OCI-LY1 (cell line): Measurements from ENCODE around the gene TACO1.

Experiments
- H2AFZ ChIP-seq: fragments of 200-600 bp; sonication (generic), shearing (Covaris generic); 2 replicates; pipeline ENCODE4 v1.6.0; 2014; ENCODE audit warnings: antibody characterized with exemption, mild to moderate bottlenecking, low read length
- H3F3A ChIP-seq: fragments of 200-600 bp; sonication (generic), shearing (Covaris generic); 2 replicates; pipeline ENCODE4 v1.6.0; 2014; ENCODE audit warnings: mild to moderate bottlenecking, antibody characterized with exemption, low read length, moderate library complexity; ENCODE audit not compliant: insufficient read depth
- H3K27ac ChIP-seq: fragments of 200-600 bp; sonication (generic); 2 replicates; pipeline ENCODE4 v1.5.1; 2014; ENCODE audit warnings: low read length, mixed run types, mild to moderate bottlenecking, low read depth; ENCODE audit not compliant: poor library complexity, severe bottlenecking
- H3K27me3 ChIP-seq: fragments of 200-600 bp; sonication (generic); 2 replicates; pipeline ENCODE4 v1.6.0; 2014; ENCODE audit warnings: antibody characterized with exemption, mild to moderate bottlenecking, low read length, moderate library complexity; ENCODE audit not compliant: insufficient read depth
- H3K36me3 ChIP-seq: fragments of 200-600 bp; sonication (generic); 2 replicates; pipeline ENCODE4 v1.6.1; 2014; ENCODE audit warnings: mild to moderate bottlenecking, antibody characterized with exemption, low read length, moderate library complexity, mixed read lengths; ENCODE audit not compliant: insufficient read depth
- H3K4me1 ChIP-seq: fragments of 200-600 bp; sonication (generic); 2 replicates; pipeline ENCODE4 v1.5.1; 2014; ENCODE audit warnings: mild to moderate bottlenecking, low read length, moderate library complexity; ENCODE audit not compliant: insufficient read depth, severe bottlenecking
- H3K4me2 ChIP-seq: fragments of 200-600 bp; sonication (generic), shearing (Covaris generic); 2 replicates; pipeline ENCODE4 v1.6.1; 2014; ENCODE audit warnings: low read length
- H3K4me3 ChIP-seq: fragments of 200-600 bp; sonication (generic); 2 replicates; pipeline ENCODE4 v1.5.1; 2014; ENCODE audit warnings: low read length, low read depth, mild to moderate bottlenecking, mixed read lengths; ENCODE audit not compliant: poor library complexity, severe bottlenecking
- H3K79me2 ChIP-seq: fragments of 200-600 bp; shearing (Covaris generic); 2 replicates; pipeline ENCODE4 v1.6.1; 2016; ENCODE audit warnings: mixed run types, low read length, mixed read lengths; ENCODE audit not compliant: insufficient read depth
- H3K9ac ChIP-seq: fragments of 200-600 bp; sonication (generic), shearing (Covaris generic); 2 replicates; pipeline ENCODE4 v1.6.1; 2014; ENCODE audit warnings: mild to moderate bottlenecking, low read length, mixed read lengths
- H3K9me2 ChIP-seq: fragments of 200-600 bp; sonication (generic), shearing (Covaris generic); 2 replicates; pipeline ENCODE4 v1.6.1; 2014; ENCODE audit warnings: low read depth, mild to moderate bottlenecking, low read length, mixed read lengths
- H3K9me3 ChIP-seq: fragments of 200-600 bp; shearing (Covaris generic); 2 replicates; pipeline ENCODE4 v1.6.1; 2014; ENCODE audit warnings: low read length, mixed read lengths
- H4K20me1 ChIP-seq: fragments of 200-600 bp; sonication (generic), shearing (Covaris generic); 2 replicates; pipeline ENCODE4 v1.6.0; 2016; ENCODE audit warnings: mild to moderate bottlenecking, low read length; ENCODE audit not compliant: insufficient read depth
- EZH2 ChIP-seq: fragments of 200-600 bp; sonication (generic), shearing (Covaris generic); IDR thresholded peaks from 2 replicates; pipeline ENCODE4 v1.8.0; 2017; ENCODE audit warnings: borderline replicate concordance, mixed run types, mild to moderate bottlenecking, antibody characterized with exemption, low read length, moderate library complexity, mixed read lengths
- TF ChIP-seq, protein P1 (sequence below): fragments of 200-600 bp; sonication (generic), shearing (Covaris generic); IDR thresholded peaks from 2 replicates; pipeline ENCODE4 v1.5.1; 2017; ENCODE audit warnings: mild to moderate bottlenecking, antibody characterized with exemption, low read length, moderate library complexity, mixed read lengths

Gene TACO1

DNA sequence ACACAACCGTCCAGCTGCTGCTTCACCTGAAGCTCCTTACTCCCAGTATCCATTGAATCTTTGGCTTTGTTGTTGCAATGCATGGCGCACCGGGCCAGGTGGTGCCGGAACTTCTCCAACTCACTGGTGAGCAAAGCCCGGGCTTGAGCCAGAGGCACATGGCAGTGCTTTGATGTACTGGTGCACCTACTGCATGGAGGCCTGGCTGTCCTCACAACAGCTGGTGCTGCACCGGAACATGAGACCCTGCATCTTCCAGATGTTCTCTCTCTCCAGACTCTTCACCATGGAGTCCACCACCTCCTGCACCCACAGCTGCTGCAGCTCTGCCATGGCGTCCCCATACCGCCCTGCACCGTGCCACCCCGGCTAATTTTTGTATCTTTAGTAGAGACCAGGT lies 10.2 kb downstream of the TACO1 start:
- no peak overlapping the region for H3K4me3 ChIP-seq
- no peaks in the 10 kb centered on the region for H3K27me3 ChIP-seq
- no peak overlapping the region for H2AFZ ChIP-seq
- no peaks in the 10 kb centered on the region for H3K4me1 ChIP-seq
- H3K9me2 ChIP-seq: no peaks in the 10 kb centered on the region
- H3K79me2 ChIP-seq: no peaks in the 10 kb centered on the region
- H3K9me3 ChIP-seq: no peaks in the 10 kb centered on the region
- H3K9ac ChIP-seq: no peak overlapping the region
- H4K20me1 ChIP-seq: no peaks in the 10 kb centered on the region
- peaks cover 6% of the 10 kb centered on the region; the same call in 1 of the 2 replicates for H3F3A ChIP-seq
- H3K4me2 ChIP-seq: no peak overlapping the region
- TF ChIP-seq EZH2: no peak
- TF ChIP-seq, protein P1, sequence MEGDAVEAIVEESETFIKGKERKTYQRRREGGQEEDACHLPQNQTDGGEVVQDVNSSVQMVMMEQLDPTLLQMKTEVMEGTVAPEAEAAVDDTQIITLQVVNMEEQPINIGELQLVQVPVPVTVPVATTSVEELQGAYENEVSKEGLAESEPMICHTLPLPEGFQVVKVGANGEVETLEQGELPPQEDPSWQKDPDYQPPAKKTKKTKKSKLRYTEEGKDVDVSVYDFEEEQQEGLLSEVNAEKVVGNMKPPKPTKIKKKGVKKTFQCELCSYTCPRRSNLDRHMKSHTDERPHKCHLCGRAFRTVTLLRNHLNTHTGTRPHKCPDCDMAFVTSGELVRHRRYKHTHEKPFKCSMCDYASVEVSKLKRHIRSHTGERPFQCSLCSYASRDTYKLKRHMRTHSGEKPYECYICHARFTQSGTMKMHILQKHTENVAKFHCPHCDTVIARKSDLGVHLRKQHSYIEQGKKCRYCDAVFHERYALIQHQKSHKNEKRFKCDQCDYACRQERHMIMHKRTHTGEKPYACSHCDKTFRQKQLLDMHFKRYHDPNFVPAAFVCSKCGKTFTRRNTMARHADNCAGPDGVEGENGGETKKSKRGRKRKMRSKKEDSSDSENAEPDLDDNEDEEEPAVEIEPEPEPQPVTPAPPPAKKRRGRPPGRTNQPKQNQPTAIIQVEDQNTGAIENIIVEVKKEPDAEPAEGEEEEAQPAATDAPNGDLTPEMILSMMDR: no peak
- peaks cover 35% of the 10 kb centered on the region for H3K36me3 ChIP-seq
- H3K27ac ChIP-seq: no peak overlapping the region

DNA sequence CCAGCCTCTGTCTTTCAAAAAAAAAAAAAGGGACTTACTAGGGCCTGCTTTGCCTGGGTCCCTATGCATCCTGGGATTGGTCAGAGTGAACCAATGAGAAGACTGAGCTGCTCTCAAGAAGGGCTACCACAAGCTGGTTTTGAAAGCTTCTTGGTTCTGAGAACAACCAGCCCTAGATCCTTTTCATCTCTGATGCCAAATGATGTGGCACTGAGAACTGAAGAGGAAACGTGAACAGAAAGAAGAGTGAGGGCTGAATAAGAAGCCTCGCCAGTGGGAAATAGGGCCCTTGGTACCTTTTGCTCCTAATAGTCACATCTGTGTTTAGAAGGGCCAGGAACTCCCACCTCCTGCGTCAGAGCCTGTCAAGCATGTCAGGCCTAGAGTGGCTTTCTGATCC lies 10.7 kb downstream of the TACO1 start:
- Histone ChIP-seq H3K36me3 (peaks cover 30% of the 10 kb centered on the region), H3K27ac (no peak overlapping the region), H4K20me1 (no peaks in the 10 kb centered on the region), H3K9me2 (no peaks in the 10 kb centered on the region), H3K9me3 (no peaks in the 10 kb centered on the region), H3K4me2 (no peak overlapping the region), H3K9ac (no peak overlapping the region), H3K27me3 (no peaks in the 10 kb centered on the region), H3K4me3 (no peak overlapping the region), H3F3A (peaks cover 6% of the 10 kb centered on the region; the same call in 1 of the 2 replicates), H3K4me1 (no peaks in the 10 kb centered on the region), H2AFZ (no peak overlapping the region), H3K79me2 (no peaks in the 10 kb centered on the region)
- TF ChIP-seq, protein P1: no peak
- TF ChIP-seq EZH2: no peak

DNA sequence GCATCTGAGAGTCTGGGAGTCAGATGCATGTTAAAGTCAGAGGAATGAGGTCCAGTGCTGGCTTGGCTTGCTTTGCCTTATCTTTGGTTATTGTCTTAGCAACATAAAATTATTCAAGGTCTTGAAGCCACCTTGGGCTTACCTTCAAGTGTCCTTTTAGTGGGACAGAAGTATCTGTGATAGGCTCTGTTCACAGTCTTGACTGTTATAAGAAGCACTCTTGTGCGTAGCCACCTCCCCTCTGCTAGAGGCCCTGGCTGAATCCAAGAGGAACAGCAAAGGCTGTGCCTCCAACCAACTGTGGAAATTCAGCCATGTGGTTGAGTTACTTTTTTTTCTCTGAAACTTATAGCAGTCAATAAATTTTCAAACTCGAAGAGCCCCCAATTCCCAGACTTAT lies 13.0 kb downstream of the TACO1 start:
- Histone ChIP-seq H3F3A (peaks cover 6% of the 10 kb centered on the region; the same call in 1 of the 2 replicates), H3K9me3 (no peaks in the 10 kb centered on the region), H3K27me3 (no peaks in the 10 kb centered on the region), H4K20me1 (no peaks in the 10 kb centered on the region), H2AFZ (no peak overlapping the region), H3K4me2 (no peak overlapping the region), H3K9me2 (no peaks in the 10 kb centered on the region), H3K79me2 (no peaks in the 10 kb centered on the region), H3K36me3 (peaks cover 8% of the 10 kb centered on the region; the same call in 1 of the 2 replicates), H3K4me3 (no peak overlapping the region), H3K4me1 (no peaks in the 10 kb centered on the region), H3K27ac (no peak overlapping the region), H3K9ac (no peak overlapping the region)
- TF ChIP-seq EZH2: no peak
- TF ChIP-seq, protein P1: no peak
